SK-N-SH (cell line): ENCODE results near the gene OXCT1. TPM values are rescaled to one million over a fixed set of nuclear protein-coding genes. Genes with fewer than 3 reads are reported as not detected.
A peak's percentile ranks its signal among the peaks of the same experiment; 100 is the strongest.

Experiments
- ELF1 ChIP-seq: IDR thresholded peaks from 2 replicates; pipeline ENCODE4 v1.4.0; 2012
- EP300 ChIP-seq, 2 experiments: IDR thresholded peaks; 2 replicates each; pipeline versions ENCODE4 v1.4.0 to v1.6.1; 2012; ENCODE audit warnings: borderline replicate concordance in 1 of 2, low read depth in 1 of 2, low read length in 1 of 2
- EZH2phosphoT487 ChIP-seq: fragments of 200-600 bp; sonication (generic); IDR thresholded peaks from 2 replicates; pipeline ENCODE4 v1.6.1; 2017; ENCODE audit warnings: low read depth, mixed run types, mild to moderate bottlenecking, antibody characterized with exemption, moderate library complexity, borderline replicate concordance
- FOSL2 ChIP-seq: IDR thresholded peaks from 2 replicates; pipeline ENCODE4 v1.4.0; 2012; ENCODE audit warnings: low read depth, mild to moderate bottlenecking, moderate library complexity, borderline replicate concordance
- FOXJ3 ChIP-seq: sonication (generic); formaldehyde crosslinking; IDR thresholded peaks from 2 replicates; pipeline ENCODE4 v1.5.1; 2020; ENCODE audit warnings: mild to moderate bottlenecking, missing genetic modification reagents
- FOXM1 ChIP-seq: IDR thresholded peaks from 2 replicates; pipeline ENCODE4 v1.4.0; 2012; ENCODE audit warnings: low read depth, mild to moderate bottlenecking
- GABPA ChIP-seq: IDR thresholded peaks from 2 replicates; pipeline ENCODE4 v1.4.0; 2012; ENCODE audit warnings: low read depth, mild to moderate bottlenecking
- JUND ChIP-seq: IDR thresholded peaks from 2 replicates; pipeline ENCODE4 v1.4.0; 2012
- MXI1 ChIP-seq: IDR thresholded peaks from 2 replicates; pipeline ENCODE4 v1.6.1; 2012; ENCODE audit warnings: mild to moderate bottlenecking, low read depth, low read length, improper control_type of control experiment
- NFIC ChIP-seq: IDR thresholded peaks from 2 replicates; pipeline ENCODE4 v1.4.0; 2012; ENCODE audit warnings: borderline replicate concordance
- NRF1 ChIP-seq: IDR thresholded peaks from 2 replicates; pipeline ENCODE4 v1.6.1; 2012; ENCODE audit warnings: low read depth, mild to moderate bottlenecking, low read length
- RAD21 ChIP-seq: IDR thresholded peaks from 2 replicates; pipeline ENCODE4 v1.6.1; 2012; ENCODE audit warnings: mild to moderate bottlenecking, low read length
- REST ChIP-seq: IDR thresholded peaks from 2 replicates; pipeline ENCODE4 v1.6.1; 2012; ENCODE audit warnings: mild to moderate bottlenecking, low read depth, low read length, moderate library complexity
- RFX5 ChIP-seq: IDR thresholded peaks from 2 replicates; pipeline ENCODE4 v1.6.1; 2012; ENCODE audit warnings: mild to moderate bottlenecking, improper control_type of control experiment, low read length
- RXRA ChIP-seq: IDR thresholded peaks from 2 replicates; pipeline ENCODE4 v1.4.0; 2012; ENCODE audit warnings: low read depth, mild to moderate bottlenecking, borderline replicate concordance
- SIN3A ChIP-seq: IDR thresholded peaks from 2 replicates; pipeline ENCODE4 v1.6.1; 2012; ENCODE audit warnings: low read depth, mild to moderate bottlenecking, low read length, moderate library complexity, borderline replicate concordance
- SMC3 ChIP-seq: IDR thresholded peaks from 2 replicates; pipeline ENCODE4 v1.6.1; 2012; ENCODE audit warnings: low read depth, low read length, improper control_type of control experiment
- TCF12 ChIP-seq: IDR thresholded peaks from 2 replicates; pipeline ENCODE4 v1.4.0; 2012
- TEAD4 ChIP-seq: IDR thresholded peaks from 2 replicates; pipeline ENCODE4 v1.4.0; 2012; ENCODE audit warnings: mild to moderate bottlenecking, borderline replicate concordance; ENCODE audit not compliant: insufficient read depth
- USF1 ChIP-seq: IDR thresholded peaks from 2 replicates; pipeline ENCODE4 v1.4.0; 2012; ENCODE audit warnings: low read depth, borderline replicate concordance
- USF2 ChIP-seq: fragments of 150-350 bp; IDR thresholded peaks from 2 replicates; pipeline ENCODE4 v1.6.1; 2017; ENCODE audit warnings: antibody characterized with exemption, low read length, low read depth, borderline replicate concordance
- YY1 ChIP-seq: IDR thresholded peaks from 2 replicates; pipeline ENCODE4 v1.4.0; 2012; ENCODE audit warnings: low read depth, mild to moderate bottlenecking
- ZBTB33 ChIP-seq: IDR thresholded peaks from 2 replicates; pipeline ENCODE4 v1.4.0; 2012; ENCODE audit warnings: low read depth, borderline replicate concordance
- polyA plus RNA-seq, 3 experiments: library from polyadenylated mRNA; depleted of rRNA; stranded (reverse); fragments of >200 nt; gene quantifications; 2 replicates each; pipeline ENCODE4 v1.2.3, GENCODE V29; 2012

Gene OXCT1
- polyA plus RNA-seq, 1 of the 3 experiments (the other 2 are of a cell fraction): 11.7 TPM

- TF ChIP-seq GABPA (no peak), FOSL2 (peak; percentile 73; the same call in 1 of the 2 replicates), RAD21 (0 out of 2 replicates have a peak, but pooled peaks have one; percentile 1), TCF12 (peak; percentile 75), USF1 (0 out of 2 replicates have a peak, but pooled peaks have one; percentile 12), JUND (peak; percentile 74), TEAD4 (no peak), FOXJ3 (CRISPR knock-in tag) (no peak), SIN3A (peak; percentile 81; the same call in 1 of the 2 replicates), SMC3 (no peak), EP300 (IDR thresholded peaks at IDR 0.05; ENCODE audit: borderline replicate concordance in 1 of 2, low read depth in 1 of 2, low read length in 1 of 2) (no peak), USF2 (no peak), ZBTB33 (no peak), REST (no peak), RFX5 (no peak), NFIC (no peak), YY1 (no peak), NRF1 (no peak), MXI1 (peak; percentile 83), ELF1 (no peak), RXRA (peak; percentile 24; the same call in 1 of the 2 replicates), FOXM1 (no peak), EZH2phosphoT487 (no peak)
- TF ChIP-seq, all 33 proteins: peak for 10
Measured at GRCh38 chr5:41835645-41836044, 34.6 kb downstream of the OXCT1 start (continued).
